Spleen (tissue), 11 donors: Measurements from ENCODE around the gene NFRKB. TPM values are rescaled to one million over a fixed set of nuclear protein-coding genes. Genes with fewer than 3 reads are reported as not detected.
A peak's percentile ranks its signal among the peaks of the same experiment; 100 is the strongest.

ENCODE experiments used
- DNase-seq: peaks from one replicate; pipeline ENCODE4 v3.0.0-alpha.2; 2020
- H3K27ac ChIP-seq, 8 donors: fragments of 200-600 bp; sonication (generic) in 7 of 8; 1 replicate in 4 of 8; 2 replicates in 4 of 8; pipeline versions ENCODE4 v1.5.0 to v1.8.0; 2016 to 2021; ENCODE audit warnings: inconsistent platforms in 4 of 8, mild to moderate bottlenecking in 4 of 8, moderate library complexity in 1 of 8
- H3K27me3 ChIP-seq, 7 donors: fragments of 200-600 bp; sonication (generic) in 6 of 7; replicated peaks in 1 of 7; 1 replicate in 4 of 7; 2 replicates in 3 of 7; pipeline versions ENCODE4 v1.5.0 to v1.8.0; 2016 to 2021; ENCODE audit warnings: inconsistent platforms in 3 of 7, mild to moderate bottlenecking in 1 of 7
- H3K36me3 ChIP-seq, 6 donors: fragments of 200-600 bp; sonication (generic) in 5 of 6; 1 replicate in 4 of 6; 2 replicates in 2 of 6; pipeline versions ENCODE4 v1.5.0 to v1.8.0; 2016 to 2021; ENCODE audit warnings: inconsistent platforms in 2 of 6
- H3K4me1 ChIP-seq, 6 donors: fragments of 200-600 bp; sonication (generic) in 5 of 6; 1 replicate in 3 of 6; 2 replicates in 3 of 6; pipeline versions ENCODE4 v1.5.0 to v1.8.0; 2016 to 2021; ENCODE audit warnings: inconsistent platforms in 3 of 6
- H3K4me3 ChIP-seq, 8 donors: fragments of 200-600 bp; sonication (generic) in 7 of 8; 1 replicate in 4 of 8; 2 replicates in 4 of 8; pipeline versions ENCODE4 v1.5.0 to v1.8.0; 2016 to 2021; ENCODE audit warnings: inconsistent platforms in 4 of 8, mild to moderate bottlenecking in 4 of 8, moderate library complexity in 2 of 8
- H3K9me3 ChIP-seq, 8 donors: fragments of 200-600 bp; sonication (generic) in 7 of 8; 1 replicate in 4 of 8; 2 replicates in 4 of 8; pipeline versions ENCODE4 v1.5.0 to v1.8.0; 2016 to 2021; ENCODE audit warnings: inconsistent platforms in 4 of 8
- CTCF ChIP-seq, 11 experiments: fragments of 200-600 bp in 7 of 11; fragments of 450-650 bp in 4 of 11; sonication (generic) in 4 of 11; IDR thresholded peaks in 8 of 11; conservative IDR thresholded peaks in 3 of 11; 1 replicate in 7 of 11; 2 replicates in 4 of 11; pipeline versions ENCODE4 v1.4.0 to v1.8.0; 2016 to 2021; ENCODE audit warnings: antibody characterized with exemption in 11 of 11, inconsistent platforms in 4 of 11, mild to moderate bottlenecking in 1 of 11
- POLR2A ChIP-seq, 3 donors: fragments of 450-650 bp; IDR thresholded peaks; one replicate each; pipeline ENCODE4 v1.5.1; 2017; ENCODE audit warnings: antibody characterized with exemption in 3 of 3, mild to moderate bottlenecking in 1 of 3
- POLR2AphosphoS5 ChIP-seq, 3 donors: sonication (generic); formaldehyde crosslinking; IDR thresholded peaks; one replicate each; pipeline ENCODE4 v1.5.1; 2017; ENCODE audit warnings: antibody characterized with exemption in 3 of 3
- WGBS, 5 donors: extraction: QIAGEN DNeasy Blood & Tissue Kit in 3 of 5; methylation state at CpG; one replicate each; pipeline versions ENCODE4 v1.1.5 to v1.1.7; 2013 to 2018; 5-methylcytosine and 5-hydroxymethylcytosine counted together
- intact Hi-C: fragments of 100-400 bp; cut with DNase I; formaldehyde crosslinking; loops from one replicate; pipeline ENCODE4 v1.15.0; 2023; ENCODE audit warnings: low total_unique reads
- polyA plus RNA-seq, 3 donors: library from polyadenylated mRNA; stranded (reverse); fragments of 200-250 nt; gene quantifications; one replicate each; pipeline ENCODE4 v1.2.1, GENCODE V29; 2013
- total RNA-seq, 7 donors: library from RNA; depleted of rRNA in 3 of 7; stranded (reverse); fragments of >200 nt in 3 of 7; fragmentation: NEBNext Ultra II Directional in 4 of 7; extraction: Animal tissue kit (Norgen Biotek cat#: 25700) in 4 of 7; gene quantifications; one replicate each; pipeline versions ENCODE4 v1.1.0 to v1.2.1, GENCODE V29; 2016 to 2021
- donor health status: healthy with polysubstance abuse.
- donor health status: DM: no; HTN: no; CAD: no; lungs with moderate emphysema.
- donor health status: DM: no; HTN: no; CAD: no.
- donor health status: Bipolar disorder and iron deficiency.
- donor health status: healthy.
- donor health status: DM: no; HTN: no; CAD: no.
- donor health status: DM: yes; HTN: yes; CAD: no.

The NFRKB gene
- total and polyA plus RNA-seq, 10 donors, result 5.3 to 53.2 (median 27.6) TPM

- no peaks in the 10 kb centered on the region for H3K27me3 ChIP-seq
- H3K4me3 ChIP-seq, result no peak overlapping the region
- intact Hi-C loops, result no loop called here
- TF ChIP-seq POLR2A (IDR thresholded peaks at IDR 0.05) (no peak), POLR2AphosphoS5 (IDR thresholded peaks at IDR 0.05) (no peak), CTCF (IDR thresholded peaks at IDR 0.05 in 8 of 11, conservative IDR thresholded peaks at IDR 0.05 in 3 of 11) (no peak)
- peaks cover 0 to 13% (median 3%) of the 10 kb centered on the region in 6 donors for H3K4me1 ChIP-seq
- no peak overlapping the region for H3K27ac ChIP-seq
- 84 to 91% (median 89%) methylated on average over 8 of the region's 8 CpGs for WGBS, 5 donors
- H3K36me3 ChIP-seq, result peaks cover 0 to 34% (median 11%) of the 10 kb centered on the region in 6 donors
- no peak for DNase-seq
- no peaks in the 10 kb centered on the region for H3K9me3 ChIP-seq
Observed at GRCh38 chr11:129856036-129856435, 39.3 kb downstream of the NFRKB start.

GRCh38 chr11:129855086-129855485 is 40.3 kb downstream of the NFRKB start:
- WGBS, 5 donors, result 79 to 96% (median 91%) methylated on average over 11 of the region's 11 CpGs
- TF ChIP-seq CTCF (IDR thresholded peaks at IDR 0.05 in 8 of 11, conservative IDR thresholded peaks at IDR 0.05 in 3 of 11), result no peak
- TF ChIP-seq POLR2AphosphoS5 (IDR thresholded peaks at IDR 0.05), result peak in 1 of 3 donors; percentile 23
- Histone ChIP-seq H3K27ac (no peak overlapping the region), H3K36me3 (peaks cover 0 to 24% (median 6%) of the 10 kb centered on the region in 6 donors), H3K4me3 (no peak overlapping the region), H3K4me1 (peaks cover 0 to 13% (median 3%) of the 10 kb centered on the region in 6 donors), H3K9me3 (no peaks in the 10 kb centered on the region), H3K27me3 (no peaks in the 10 kb centered on the region)
- intact Hi-C loops, result no loop called here
- no peak for DNase-seq

- H3K9me3 ChIP-seq, result no peaks in the 10 kb centered on the region
- intact Hi-C loops, result no loop called here
- H3K36me3 ChIP-seq, result peaks cover 0 to 17% (median 2%) of the 10 kb centered on the region in 6 donors
- TF ChIP-seq POLR2AphosphoS5 (IDR thresholded peaks at IDR 0.05), result no peak
- no peaks in the 10 kb centered on the region for H3K27me3 ChIP-seq
- 88 to 97% (median 92%) methylated on average over 7 of the region's 7 CpGs for WGBS, 5 donors
- peak overlapping the region in 3 of 8 donors; percentile 17 to 61 (median 54) for H3K27ac ChIP-seq
- no peak for DNase-seq
- no peak overlapping the region for H3K4me3 ChIP-seq
- H3K4me1 ChIP-seq, result peaks cover 0 to 13% (median 3%) of the 10 kb centered on the region in 6 donors
Observed at GRCh38 chr11:129854232-129854805, 41.1 kb downstream of the NFRKB start.

GRCh38 chr11:129853518-129854231 is 41.7 kb downstream of the NFRKB start:
- H3K4me1 ChIP-seq, result peaks cover 0 to 13% (median 3%) of the 10 kb centered on the region in 6 donors
- no peaks in the 10 kb centered on the region for H3K27me3 ChIP-seq
- H3K4me3 ChIP-seq, result no peak overlapping the region
- 22 to 35% (median 28%) methylated on average over 10 of the region's 10 CpGs for WGBS, 5 donors
- no peak for TF ChIP-seq CTCF (IDR thresholded peaks at IDR 0.05 in 8 of 11, conservative IDR thresholded peaks at IDR 0.05 in 3 of 11)
- peak; percentile 11 to 33 (median 33) for TF ChIP-seq POLR2AphosphoS5 (IDR thresholded peaks at IDR 0.05)
- peak overlapping the region in 4 of 8 donors; percentile 17 to 61 (median 40) for H3K27ac ChIP-seq
- intact Hi-C loops, result no loop called here
- H3K9me3 ChIP-seq, result no peaks in the 10 kb centered on the region
- peaks cover 0 to 10% (median under 1%) of the 10 kb centered on the region in 6 donors for H3K36me3 ChIP-seq
- DNase-seq, result no peak
